ENCODE results near the gene KNCN. TPM values are rescaled to one million over a fixed set of nuclear protein-coding genes. Genes with fewer than 3 reads are reported as not detected.

The KNCN gene
- total and polyA plus RNA-seq, 5 experiments from 2014 or later, result not detected

- H3K27ac Mint-ChIP-seq, result peak overlapping the region in 6 of 10 donors; percentile 6 to 81 (median 70)
- ATAC-seq (peak in 1 of 2 donors; percentile 52), DNase-seq (no peak)
- POLR2A ChIA-PET, result no interaction called here
- no peaks in the 10 kb centered on the region for H3K27me3 Mint-ChIP-seq
- H3K36me3 Mint-ChIP-seq, result peaks cover 0 to 65% (median 29%) of the 10 kb centered on the region in 3 donors
- H3K4me1 Mint-ChIP-seq, result peaks cover 12 to 29% (median 28%) of the 10 kb centered on the region in 4 donors
- H3K4me3 Mint-ChIP-seq, result peak overlapping the region in 4 of 10 donors; percentile 27 to 49 (median 40)
- H3K9me3 Mint-ChIP-seq, result no peaks in the 10 kb centered on the region
Observed at GRCh38 chr1:46581681-46582455, 30.4 kb upstream of the KNCN start.

DNA sequence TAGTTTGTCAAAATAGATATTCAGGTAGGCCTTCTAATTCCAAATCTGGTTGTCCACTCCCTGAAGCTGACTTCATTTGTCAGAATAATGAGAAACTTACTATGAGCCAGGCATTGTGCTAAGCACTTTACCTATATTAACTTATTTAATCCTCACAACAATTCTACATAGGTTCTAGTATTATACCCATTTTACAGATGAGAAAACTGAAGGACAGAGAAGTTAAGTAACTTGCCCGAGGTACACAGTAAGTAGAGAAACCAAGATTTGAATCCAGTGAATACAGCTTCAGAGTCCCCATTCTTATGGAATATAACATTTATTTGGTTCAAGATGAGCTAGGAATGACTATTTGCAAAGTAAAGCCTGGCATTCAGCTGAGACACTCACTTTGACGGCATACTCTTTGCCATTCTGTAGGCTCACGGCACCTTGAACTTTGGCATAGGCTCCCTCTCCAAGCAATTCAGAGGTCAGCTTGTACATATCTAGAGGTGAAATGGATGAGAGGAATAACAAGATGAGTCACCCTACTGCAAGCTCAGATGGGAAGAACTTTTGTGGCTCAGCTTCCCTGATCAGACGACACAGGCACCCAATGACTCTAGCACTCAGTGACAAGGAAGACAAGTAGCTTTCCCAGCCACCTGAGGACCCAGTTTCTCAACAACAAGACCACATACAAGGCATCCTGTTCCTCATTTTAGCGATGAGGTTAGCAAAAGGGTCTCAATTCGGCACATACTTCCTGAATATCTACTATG is 28.9 kb upstream of the KNCN start:
- POLR2A ChIA-PET, result no interaction called here
- no peak overlapping the region for H3K4me3 Mint-ChIP-seq
- ATAC-seq (no peak), DNase-seq (no peak)
- peak overlapping the region in 1 of 10 donors; percentile 45 for H3K27ac Mint-ChIP-seq
- peaks cover 0 to 71% (median 30%) of the 10 kb centered on the region in 3 donors for H3K36me3 Mint-ChIP-seq
- no peaks in the 10 kb centered on the region for H3K27me3 Mint-ChIP-seq
- H3K4me1 Mint-ChIP-seq, result peaks cover 12 to 29% (median 26%) of the 10 kb centered on the region in 4 donors
- H3K9me3 Mint-ChIP-seq, result no peaks in the 10 kb centered on the region

DNA sequence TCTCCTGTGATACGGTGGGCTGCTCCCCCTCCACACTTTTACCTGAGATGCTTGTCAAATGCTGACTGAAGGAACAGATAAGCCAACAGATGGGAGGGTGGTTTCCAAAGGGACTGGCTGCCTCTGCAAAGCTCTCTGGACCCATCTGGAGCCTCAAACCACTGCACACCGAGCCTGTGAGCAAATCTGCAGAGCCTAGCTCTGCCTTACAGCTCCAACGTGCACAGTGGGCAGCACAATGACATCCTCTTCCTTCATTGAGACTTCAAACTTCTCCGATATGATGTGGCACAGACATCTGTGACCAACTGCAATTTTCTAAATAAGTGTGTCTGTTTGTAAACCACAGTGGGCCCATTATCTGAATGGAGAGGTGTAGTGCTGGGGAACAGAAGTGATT is 26.2 kb upstream of the KNCN start:
- Mint-ChIP-seq H3K4me3 (no peak overlapping the region), H3K36me3 (peaks cover 0 to 68% (median 28%) of the 10 kb centered on the region in 3 donors), H3K9me3 (no peaks in the 10 kb centered on the region), H3K27ac (peak overlapping the region in 1 of 10 donors; percentile 7), H3K4me1 (peaks cover 12 to 23% (median 18%) of the 10 kb centered on the region in 4 donors), H3K27me3 (no peaks in the 10 kb centered on the region)
- POLR2A ChIA-PET, result no interaction called here
- DNase-seq (no peak), ATAC-seq (no peak)

DNA sequence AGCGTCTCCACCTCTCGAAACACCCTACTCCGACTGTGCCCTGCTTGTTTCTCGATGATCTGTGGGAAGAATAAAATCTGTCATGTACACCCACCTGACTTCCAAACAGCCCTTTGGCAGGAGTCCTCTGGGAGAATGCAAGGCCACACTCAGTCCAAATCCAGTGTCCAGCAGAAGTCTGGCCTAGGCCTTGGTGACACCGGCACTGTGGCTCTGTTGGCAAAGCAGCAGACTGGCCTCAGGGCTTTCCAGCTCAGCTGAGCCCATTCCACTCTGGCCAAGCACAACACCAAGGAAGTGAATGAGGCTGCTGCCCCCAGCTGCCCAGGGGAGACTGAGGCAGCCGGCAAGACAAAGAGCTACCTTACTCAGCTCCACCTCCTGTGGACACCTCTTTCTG is 25.1 kb upstream of the KNCN start:
- Mint-ChIP-seq H3K4me1 (peaks cover 5 to 12% (median 8%) of the 10 kb centered on the region in 4 donors), H3K36me3 (peaks cover 0 to 66% (median 22%) of the 10 kb centered on the region in 3 donors)

GRCh38 chr1:46575778-46576177 is 24.3 kb upstream of the KNCN start:
- DNase-seq, result no peak
- H3K4me1 Mint-ChIP-seq, result peaks cover 0 to 5% (median 4%) of the 10 kb centered on the region in 4 donors
- no peak overlapping the region for H3K4me3 Mint-ChIP-seq
- POLR2A ChIA-PET, result no interaction called here
- peaks cover 0 to 69% (median 21%) of the 10 kb centered on the region in 3 donors for H3K36me3 Mint-ChIP-seq
- no peaks in the 10 kb centered on the region for H3K27me3 Mint-ChIP-seq
- no peak for ATAC-seq
- no peak overlapping the region for H3K27ac Mint-ChIP-seq
- no peaks in the 10 kb centered on the region for H3K9me3 Mint-ChIP-seq

More for the DNA sequence above, 25.1 kb upstream of the KNCN start:
- Mint-ChIP-seq H3K4me3 (no peak overlapping the region), H3K27me3 (no peaks in the 10 kb centered on the region), H3K9me3 (no peaks in the 10 kb centered on the region), H3K27ac (no peak overlapping the region)
- POLR2A ChIA-PET, result no interaction called here
- no peak for ATAC-seq
- no peak for DNase-seq

DNA sequence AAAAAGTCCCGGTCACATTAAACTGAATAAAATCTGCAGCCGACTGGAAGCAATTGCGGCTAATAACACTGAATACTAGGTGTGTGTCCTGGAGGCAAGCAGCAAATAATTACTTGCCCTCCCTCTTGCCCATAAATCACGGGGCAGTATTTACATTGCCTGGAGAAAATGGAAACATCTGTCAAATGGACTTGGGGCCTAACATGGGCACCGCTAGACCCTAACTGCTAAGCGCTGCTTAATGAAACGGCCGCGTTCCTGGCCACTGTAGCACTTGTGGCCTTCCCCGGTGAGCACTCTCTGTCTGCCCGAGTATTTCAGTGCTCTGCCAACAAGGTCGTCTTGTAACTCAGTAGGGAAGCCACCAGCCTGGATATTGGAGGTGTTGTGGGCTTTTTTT is 23.9 kb upstream of the KNCN start:
- POLR2A ChIA-PET, result no interaction called here
- no peak overlapping the region for H3K27ac Mint-ChIP-seq
- no peaks in the 10 kb centered on the region for H3K27me3 Mint-ChIP-seq

DNA sequence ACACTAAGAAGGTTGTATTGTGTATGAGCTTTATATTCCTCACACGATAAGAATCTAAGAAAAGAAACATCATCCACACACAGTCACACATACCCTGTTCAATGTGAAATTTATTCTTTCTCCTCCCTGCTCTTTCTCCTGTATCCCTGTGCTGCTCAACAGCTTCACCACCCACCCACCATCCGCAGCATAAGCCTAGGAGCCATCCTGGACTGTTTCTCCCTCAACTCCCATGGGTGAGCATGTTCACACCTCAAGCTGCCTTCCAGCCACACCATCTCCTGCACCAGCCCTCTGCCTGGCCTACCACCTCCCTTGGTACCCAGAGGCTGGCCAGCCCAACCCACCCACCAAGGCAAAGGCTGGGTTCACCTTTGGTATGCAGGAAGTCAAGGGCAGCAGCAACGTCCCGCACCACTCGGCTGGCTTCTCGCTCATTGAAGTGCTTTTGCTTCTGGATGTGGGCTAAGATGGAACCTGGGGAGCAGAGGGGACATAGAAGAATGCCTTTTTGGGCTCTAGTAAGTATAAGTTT is 20.3 kb upstream of the KNCN start:
- DNase-seq, result no peak
- no peak for ATAC-seq
- H3K4me3 Mint-ChIP-seq, result no peak overlapping the region
- H3K27me3 Mint-ChIP-seq, result no peaks in the 10 kb centered on the region
- POLR2A ChIA-PET, result no interaction called here
- H3K36me3 Mint-ChIP-seq, result peaks cover 0 to 66% (median 13%) of the 10 kb centered on the region in 3 donors
- H3K27ac Mint-ChIP-seq, result peak overlapping the region in 1 of 10 donors; percentile 22
- H3K9me3 Mint-ChIP-seq, result no peaks in the 10 kb centered on the region
- H3K4me1 Mint-ChIP-seq, result peaks cover 0 to 3% (median 0%) of the 10 kb centered on the region in 4 donors

More for the DNA sequence above, 23.9 kb upstream of the KNCN start:
- Mint-ChIP-seq H3K4me3 (no peak overlapping the region), H3K36me3 (peaks cover 0 to 67% (median 21%) of the 10 kb centered on the region in 3 donors), H3K4me1 (peaks cover 0 to 3% (median 0%) of the 10 kb centered on the region in 4 donors), H3K9me3 (no peaks in the 10 kb centered on the region)
- no peak for DNase-seq
- no peak for ATAC-seq

DNA sequence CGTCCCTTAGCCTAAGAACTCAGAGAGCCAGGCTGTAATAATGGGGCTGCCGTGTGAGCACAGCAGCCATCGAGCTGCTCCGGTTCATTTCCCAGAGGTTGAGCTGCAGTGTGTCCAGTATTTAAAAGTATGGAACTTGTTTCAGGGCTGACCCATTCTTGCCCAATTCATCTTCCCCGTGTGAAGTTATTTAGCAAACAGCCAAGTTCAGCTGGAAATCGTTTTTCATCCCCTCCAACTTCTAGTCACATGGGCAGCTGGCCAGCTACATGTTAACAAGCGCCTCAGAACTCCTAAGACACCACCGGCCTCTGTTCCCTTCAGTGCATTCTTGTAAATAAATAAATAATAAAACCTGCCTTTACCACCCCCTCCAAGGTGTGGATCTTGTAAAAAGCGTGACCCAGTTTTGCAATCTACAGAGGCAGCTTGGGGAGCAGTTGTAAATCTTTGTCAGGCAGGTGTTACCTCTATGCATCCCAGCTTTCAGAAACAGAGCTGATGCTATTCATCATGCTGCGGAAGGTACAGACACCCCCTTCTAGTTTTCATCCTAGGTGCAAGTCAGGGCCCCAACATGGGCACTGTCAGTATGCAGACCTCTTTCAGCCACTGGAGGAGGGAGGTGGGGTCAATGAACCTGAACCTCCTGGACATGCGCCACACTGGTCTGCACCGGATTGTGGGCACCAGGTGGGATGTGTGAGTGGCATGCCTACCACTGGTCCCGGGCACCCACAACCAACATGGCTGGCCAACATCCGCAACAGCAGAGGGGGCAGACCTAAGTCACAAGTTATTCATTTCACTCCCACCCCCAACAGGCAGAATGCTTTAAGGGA is 18.7 kb upstream of the KNCN start:
- Mint-ChIP-seq H3K36me3 (peaks cover 0 to 65% (median 19%) of the 10 kb centered on the region in 3 donors), H3K27me3 (no peaks in the 10 kb centered on the region), H3K27ac (no peak overlapping the region), H3K4me3 (no peak overlapping the region), H3K9me3 (no peaks in the 10 kb centered on the region), H3K4me1 (peaks cover 0 to 3% (median 0%) of the 10 kb centered on the region in 4 donors)
- no peak for ATAC-seq
- POLR2A ChIA-PET, result no interaction called here
- no peak for DNase-seq

- Mint-ChIP-seq H3K27me3 (no peaks in the 10 kb centered on the region), H3K4me1 (peaks cover 0 to 3% (median 0%) of the 10 kb centered on the region in 4 donors), H3K36me3 (peaks cover 0 to 61% (median 19%) of the 10 kb centered on the region in 3 donors), H3K4me3 (no peak overlapping the region), H3K27ac (no peak overlapping the region), H3K9me3 (no peaks in the 10 kb centered on the region)
- POLR2A ChIA-PET, result no interaction called here
- ATAC-seq, result no peak
- no peak for DNase-seq
Observed at GRCh38 chr1:46569116-46569515, 17.7 kb upstream of the KNCN start.

- Mint-ChIP-seq H3K4me1 (peaks cover 0 to 3% (median 0%) of the 10 kb centered on the region in 4 donors), H3K27me3 (no peaks in the 10 kb centered on the region), H3K36me3 (peaks cover 0 to 64% (median 19%) of the 10 kb centered on the region in 3 donors), H3K27ac (no peak overlapping the region), H3K4me3 (no peak overlapping the region), H3K9me3 (no peaks in the 10 kb centered on the region)
- no peak for DNase-seq
- ATAC-seq, result no peak
- POLR2A ChIA-PET, result no interaction called here
Observed at GRCh38 chr1:46568461-46568891, 17.0 kb upstream of the KNCN start.

DNA sequence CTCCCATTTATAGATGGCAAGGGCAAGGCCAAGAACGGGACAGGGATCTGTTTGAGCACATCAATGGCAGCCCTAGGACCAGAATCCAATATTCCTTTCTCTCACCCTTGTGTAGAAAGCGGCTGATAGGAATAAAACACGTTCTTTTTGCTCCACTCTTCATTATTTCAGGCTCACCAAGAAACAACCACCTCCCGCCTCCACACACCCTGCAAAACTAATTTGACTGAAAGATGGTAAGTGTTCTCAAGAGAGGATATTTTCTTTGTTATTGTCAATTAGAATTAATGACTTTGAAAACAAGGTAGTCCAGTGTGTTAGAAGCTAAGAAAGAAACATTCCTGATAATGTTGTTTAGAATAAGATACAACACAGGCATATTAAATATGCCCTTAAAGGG is 11.9 kb upstream of the KNCN start:
- Mint-ChIP-seq H3K27ac (peak overlapping the region in 2 of 10 donors; percentile 8 to 25), H3K36me3 (peaks cover 0 to 66% (median 17%) of the 10 kb centered on the region in 3 donors), H3K4me1 (peaks cover 0 to 3% (median 0%) of the 10 kb centered on the region in 4 donors), H3K9me3 (no peaks in the 10 kb centered on the region), H3K27me3 (no peaks in the 10 kb centered on the region), H3K4me3 (no peak overlapping the region)
- DNase-seq, result no peak
- no peak for ATAC-seq
- POLR2A ChIA-PET, result no interaction called here

DNA sequence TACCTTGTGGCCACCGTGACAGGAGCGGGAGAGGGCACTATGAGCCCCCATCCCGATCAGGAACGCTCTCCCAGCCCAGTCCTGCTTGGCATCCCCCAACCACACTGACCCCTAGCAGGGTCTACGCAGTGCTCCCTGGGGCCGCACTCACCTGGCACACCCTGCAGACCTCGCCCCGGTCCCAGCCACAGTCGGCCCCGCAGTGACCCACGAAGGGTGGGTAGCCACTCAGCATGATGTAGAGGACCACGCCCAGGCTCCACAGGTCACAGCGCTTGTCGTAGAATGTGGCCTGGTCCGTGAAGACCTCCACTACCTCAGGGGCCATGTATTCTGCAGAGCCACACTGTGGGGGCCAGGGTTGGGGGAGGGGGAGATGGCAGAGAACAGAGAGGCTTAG is 11.1 kb upstream of the KNCN start:
- H3K36me3 Mint-ChIP-seq, result peaks cover 0 to 65% (median 10%) of the 10 kb centered on the region in 3 donors
- DNase-seq, result no peak

More for the DNA sequence above, 11.1 kb upstream of the KNCN start:
- no peaks in the 10 kb centered on the region for H3K27me3 Mint-ChIP-seq
- ATAC-seq, result no peak
- POLR2A ChIA-PET, result no interaction called here
- H3K4me1 Mint-ChIP-seq, result no peaks in the 10 kb centered on the region
- H3K4me3 Mint-ChIP-seq, result no peak overlapping the region
- H3K27ac Mint-ChIP-seq, result no peak overlapping the region
- H3K9me3 Mint-ChIP-seq, result no peaks in the 10 kb centered on the region

All from naive thymus-derived CD8-positive, alpha-beta T cell (primary cell).